Heart left ventricle (tissue), 16 donors: Measurements from ENCODE around the gene IFNL4. TPM values are rescaled to one million over a fixed set of nuclear protein-coding genes. Genes with fewer than 3 reads are reported as not detected.
"Not testable (repeated sequence)": the region's sequence is repeated elsewhere in the genome, so short reads cannot be mapped to it uniquely, and the experiment has no call there.

Source experiments
- ATAC-seq, 4 donors: fragments of 200-7000 bp; cut with Tn5 transposase; one replicate each; pipeline ENCODE4 v1.9.1; 2020 to 2022; ENCODE audit warnings: moderate library complexity in 4 of 4, mild to moderate bottlenecking in 3 of 4, moderate number of reproducible peaks in 1 of 4
- DNase-seq, 5 donors: peaks; one replicate each; pipeline ENCODE4 v3.0.0-alpha.2; 2020
- H3K27ac ChIP-seq, 12 donors: fragments of 200-600 bp; sonication (generic) in 4 of 12; one replicate each; pipeline versions ENCODE4 v1.5.0 to v1.8.0; 2016 to 2022; ENCODE audit warnings: mild to moderate bottlenecking in 2 of 12
- H3K27me3 ChIP-seq, 9 donors: fragments of 200-600 bp; sonication (generic) in 2 of 9; one replicate each; pipeline versions ENCODE4 v1.5.1 to v1.8.0; 2016 to 2022; ENCODE audit warnings: mild to moderate bottlenecking in 3 of 9
- H3K36me3 ChIP-seq, 9 donors: fragments of 200-600 bp; sonication (generic) in 2 of 9; one replicate each; pipeline versions ENCODE4 v1.5.0 to v1.8.0; 2018 to 2022; ENCODE audit warnings: mild to moderate bottlenecking in 2 of 9
- H3K4me1 ChIP-seq, 12 donors: fragments of 200-600 bp; sonication (generic) in 4 of 12; one replicate each; pipeline versions ENCODE4 v1.5.0 to v1.8.0; 2016 to 2022; ENCODE audit warnings: mild to moderate bottlenecking in 3 of 12
- H3K4me3 ChIP-seq, 12 donors: fragments of 200-600 bp; sonication (generic) in 4 of 12; one replicate each; pipeline versions ENCODE4 v1.5.0 to v1.8.0; 2017 to 2022; ENCODE audit warnings: mild to moderate bottlenecking in 9 of 12, moderate library complexity in 4 of 12
- H3K9me3 ChIP-seq, 12 donors: fragments of 200-600 bp; sonication (generic) in 4 of 12; one replicate each; pipeline versions ENCODE4 v1.5.0 to v1.8.0; 2016 to 2022; ENCODE audit warnings: mild to moderate bottlenecking in 1 of 12
- POLR2A ChIP-seq, 2 donors: fragments of 450-650 bp; IDR thresholded peaks; one replicate each; pipeline ENCODE4 v1.6.1; 2017; ENCODE audit warnings: antibody characterized with exemption in 2 of 2, mild to moderate bottlenecking in 2 of 2, moderate library complexity in 2 of 2
- WGBS, 4 donors: extraction: QIAGEN DNeasy Blood & Tissue Kit in 2 of 4; methylation state at CpG; one replicate each; pipeline versions ENCODE4 v1.1.5 to v1.1.7; 2013 to 2018; 5-methylcytosine and 5-hydroxymethylcytosine counted together
- intact Hi-C, 10 donors: fragments of 100-400 bp; cut with DNase I; formaldehyde crosslinking; loops; one replicate each; pipeline versions ENCODE4 v1.11.1 to v1.14.2; 2022
- polyA plus RNA-seq, 2 donors: library from polyadenylated mRNA; stranded (reverse); fragments of 200-250 nt; gene quantifications; one replicate each; pipeline ENCODE4 v1.2.3, GENCODE V29; 2013
- total RNA-seq, 9 donors: library from RNA; depleted of rRNA in 2 of 9; stranded (reverse); fragments of >200 nt in 2 of 9; fragmentation: NEBNext Ultra II Directional in 3 of 9; extraction: Animal tissue kit (Norgen Biotek cat#: 25700) in 3 of 9; gene quantifications; one replicate each; pipeline versions ENCODE4 v1.1.0 to v1.2.4, GENCODE V29; 2016 to 2023
- TF ChIP-seq, protein P1 (sequence below), 12 donors: fragments of 200-600 bp; sonication (generic) in 4 of 12; IDR thresholded peaks; one replicate each; pipeline versions ENCODE4 v1.5.0 to v1.8.0; 2018 to 2022; ENCODE audit warnings: antibody characterized with exemption in 12 of 12, mild to moderate bottlenecking in 5 of 12
- donor health status: ischemic (EF 13 %, LVEDD 7.1; RV severe dilation, severe dysfunction).
- donor health status: healthy with polysubstance abuse.
- donor health status: DM: no; HTN: yes; CAD: no.
- donor health status: DM: no; HTN: no; CAD: no.
- donor health status: ischemic (EF 25% LVEDD 6.9; RV normal size, moderate dysfunction).
- donor health status: ischemic (EF 25% LVEDD 5.7; RV mildly dilated, moderate dysfunction).
- donor health status: healthy.
- donor health status: DM: yes; HTN: yes; CAD: no.
- donor health status: ischemic (EF 35%, LVEDD 5.7; RV mildly dilated, moderate dysfunction).
- donor health status: nonischemic (EF 11% LVEDD 7.7; RV severe dilation, severe dysfunction).
- donor health status: DM: yes; HTN: yes; CAD: no.
- donor health status: PGD.
- donor health status: ischemic (EF 29% LVEDD 5.4; RV normal size, mild dysfunction).
- donor health status: nonischemic (EF 23%, LVEDD 6.1; RV moderate dilation, normal function).

Gene IFNL4
- total and polyA plus RNA-seq, 11 donors, result not detected

DNA sequence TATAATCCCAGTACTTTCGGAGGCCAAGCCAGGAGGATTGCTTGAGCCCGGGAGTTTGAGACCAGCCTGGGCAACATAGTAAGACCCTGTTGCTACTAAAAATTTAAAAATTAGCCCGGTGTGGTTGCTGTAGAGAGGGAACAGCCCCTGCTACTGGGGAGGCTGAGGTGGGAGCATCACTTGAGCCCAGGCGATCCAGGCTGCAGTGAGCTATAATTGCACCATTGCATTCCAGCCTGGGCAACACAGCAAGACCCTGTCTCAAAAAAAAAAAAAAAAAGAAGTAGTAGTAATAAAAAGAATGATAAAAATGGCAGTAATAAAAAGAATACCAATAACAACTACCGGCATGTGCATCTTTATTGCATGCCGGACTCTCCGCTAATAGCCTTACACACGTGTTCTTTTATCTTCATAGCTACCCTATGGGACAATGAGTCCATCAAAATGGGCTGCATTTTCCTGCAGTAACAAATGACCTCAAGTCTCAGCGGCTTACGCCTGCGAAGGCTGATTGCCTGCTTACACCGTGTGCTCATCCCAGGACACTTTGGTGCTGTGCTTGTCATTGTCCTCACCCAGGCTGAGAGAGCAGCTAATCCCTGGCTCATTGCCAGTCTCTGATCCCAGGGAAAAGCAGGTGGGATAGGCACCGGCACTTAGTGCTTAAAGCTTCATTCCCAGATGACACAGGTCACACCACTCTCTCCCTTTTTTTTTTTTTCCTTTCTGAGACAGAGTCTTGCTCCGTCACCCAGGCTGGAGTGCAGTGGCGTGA lies 30.2 kb downstream of the IFNL4 start:
- Histone ChIP-seq H3K4me1 (no peaks in the 10 kb centered on the region), H3K36me3 (no peaks in the 10 kb centered on the region), H3K9me3 (peaks cover 0 to 15% (median 2%) of the 10 kb centered on the region in 12 donors), H3K4me3 (no peak overlapping the region), H3K27me3 (peaks cover 0 to 59% (median 4%) of the 10 kb centered on the region in 9 donors), H3K27ac (no peak overlapping the region)
- ATAC-seq, result no peak
- intact Hi-C loops, result no loop called here
- no peak for DNase-seq
- no peak for TF ChIP-seq POLR2A (IDR thresholded peaks at IDR 0.05)
- TF ChIP-seq, protein P1, sequence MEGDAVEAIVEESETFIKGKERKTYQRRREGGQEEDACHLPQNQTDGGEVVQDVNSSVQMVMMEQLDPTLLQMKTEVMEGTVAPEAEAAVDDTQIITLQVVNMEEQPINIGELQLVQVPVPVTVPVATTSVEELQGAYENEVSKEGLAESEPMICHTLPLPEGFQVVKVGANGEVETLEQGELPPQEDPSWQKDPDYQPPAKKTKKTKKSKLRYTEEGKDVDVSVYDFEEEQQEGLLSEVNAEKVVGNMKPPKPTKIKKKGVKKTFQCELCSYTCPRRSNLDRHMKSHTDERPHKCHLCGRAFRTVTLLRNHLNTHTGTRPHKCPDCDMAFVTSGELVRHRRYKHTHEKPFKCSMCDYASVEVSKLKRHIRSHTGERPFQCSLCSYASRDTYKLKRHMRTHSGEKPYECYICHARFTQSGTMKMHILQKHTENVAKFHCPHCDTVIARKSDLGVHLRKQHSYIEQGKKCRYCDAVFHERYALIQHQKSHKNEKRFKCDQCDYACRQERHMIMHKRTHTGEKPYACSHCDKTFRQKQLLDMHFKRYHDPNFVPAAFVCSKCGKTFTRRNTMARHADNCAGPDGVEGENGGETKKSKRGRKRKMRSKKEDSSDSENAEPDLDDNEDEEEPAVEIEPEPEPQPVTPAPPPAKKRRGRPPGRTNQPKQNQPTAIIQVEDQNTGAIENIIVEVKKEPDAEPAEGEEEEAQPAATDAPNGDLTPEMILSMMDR (IDR thresholded peaks at IDR 0.05), result no peak
- 77 to 85% (median 81%) methylated on average over 15 of the region's 15 CpGs for WGBS, 4 donors

DNA sequence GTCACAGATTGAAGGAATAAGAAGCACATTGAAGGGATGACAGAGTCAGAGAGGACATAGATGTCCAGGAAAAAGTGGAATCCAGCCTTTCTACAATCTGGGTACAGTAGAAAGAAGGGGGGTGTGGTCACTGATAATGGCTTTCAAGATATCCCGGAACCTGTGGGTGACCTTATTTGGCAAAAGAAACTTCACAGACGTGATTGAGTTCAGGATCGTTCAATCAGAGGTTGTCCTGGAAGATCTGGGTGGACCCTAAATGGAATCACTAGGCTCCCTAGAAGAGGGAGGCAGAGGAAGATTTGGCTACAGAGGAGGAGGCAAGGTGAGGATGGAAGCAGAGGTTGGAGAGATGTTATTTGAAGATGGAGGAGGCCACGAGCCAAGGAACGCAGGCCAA lies 31.6 kb downstream of the IFNL4 start:
- peaks cover 0 to 46% (median 0%) of the 10 kb centered on the region in 9 donors for H3K27me3 ChIP-seq
- no peak for TF ChIP-seq POLR2A (IDR thresholded peaks at IDR 0.05)
- TF ChIP-seq, protein P1 (IDR thresholded peaks at IDR 0.05), result no peak
- DNase-seq (no peak), ATAC-seq (no peak)
- H3K27ac ChIP-seq, result no peak overlapping the region
- intact Hi-C loops, result no loop called here
- H3K9me3 ChIP-seq, result peaks cover 0 to 15% (median 2%) of the 10 kb centered on the region in 12 donors
- no peaks in the 10 kb centered on the region for H3K4me1 ChIP-seq
- 78 to 83% (median 82%) methylated on average over 5 of the region's 5 CpGs for WGBS, 4 donors
- H3K4me3 ChIP-seq, result no peak overlapping the region
- H3K36me3 ChIP-seq, result no peaks in the 10 kb centered on the region

DNA sequence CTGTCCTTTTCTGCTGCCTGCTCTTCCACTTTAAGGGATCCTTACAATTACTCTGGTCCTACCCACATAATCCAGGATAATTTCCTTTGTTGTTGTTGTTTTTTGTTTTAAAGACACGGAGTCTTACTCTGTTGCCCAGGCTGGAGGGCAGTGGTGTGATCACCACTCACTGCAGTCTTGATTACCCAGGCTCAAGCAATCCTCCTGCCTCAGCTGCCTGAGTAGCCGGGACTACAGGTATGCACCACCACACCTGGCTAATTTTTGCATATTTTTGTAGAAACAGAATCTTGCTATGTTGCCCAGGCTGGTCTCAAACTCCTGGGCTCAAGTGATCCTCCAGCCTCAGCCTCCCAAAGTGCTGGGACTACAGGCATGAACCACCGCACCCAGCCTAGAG lies 33.3 kb downstream of the IFNL4 start:
- Histone ChIP-seq H3K27me3 (peaks cover 0 to 45% (median 0%) of the 10 kb centered on the region in 9 donors), H3K9me3 (peaks cover 0 to 15% (median 2%) of the 10 kb centered on the region in 12 donors)
- H3K27ac ChIP-seq, intact Hi-C loops, H3K4me1 ChIP-seq, ATAC-seq, DNase-seq, H3K36me3 ChIP-seq, H3K4me3 ChIP-seq: not testable (repeated sequence)
- 80 to 92% (median 87%) methylated on average over 3 of the region's 3 CpGs for WGBS, 4 donors

DNA sequence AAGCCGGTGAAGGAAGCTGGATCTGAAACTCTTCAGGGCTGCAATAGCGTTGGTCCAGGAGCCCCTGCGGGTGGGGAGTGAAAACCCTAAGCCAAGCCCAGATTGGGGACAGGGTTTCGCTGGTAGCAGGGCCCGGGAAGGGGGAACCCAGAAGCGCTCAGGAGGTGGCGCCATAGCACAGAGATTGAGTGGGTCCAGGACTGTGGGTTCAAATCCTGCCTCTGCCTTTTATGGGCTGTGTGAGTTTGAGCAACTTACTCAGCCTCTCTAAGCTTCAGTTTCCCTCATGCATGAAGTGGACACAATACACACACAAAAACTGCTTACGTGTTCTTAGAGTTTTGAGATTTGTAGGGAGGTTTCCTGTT lies 36.3 kb downstream of the IFNL4 start:
- no peak for TF ChIP-seq POLR2A (IDR thresholded peaks at IDR 0.05)
- TF ChIP-seq, protein P1 (IDR thresholded peaks at IDR 0.05), result peak in 3 of 12 donors; percentile 11 to 23 (median 15)
- Histone ChIP-seq H3K27me3 (peaks cover 0 to 56% (median 6%) of the 10 kb centered on the region in 9 donors), H3K36me3 (no peaks in the 10 kb centered on the region), H3K27ac (no peak overlapping the region), H3K9me3 (peaks cover 0 to 14% (median 2%) of the 10 kb centered on the region in 12 donors), H3K4me1 (no peaks in the 10 kb centered on the region), H3K4me3 (no peak overlapping the region)
- peak in 1 of 4 donors; percentile 36 for ATAC-seq
- 16 to 24% (median 18%) methylated on average over 8 of the region's 8 CpGs for WGBS, 4 donors
- DNase-seq, result no peak
- intact Hi-C loops, result no loop called here
